GM12891 (cell line): ENCODE results near the gene RAPGEF4.

Source experiments
- POLR2A ChIP-seq: IDR thresholded peaks from 2 replicates; pipeline ENCODE4 v1.6.1; 2011; ENCODE audit warnings: low read depth, low read length, control low read depth
- TAF1 ChIP-seq: IDR thresholded peaks from 2 replicates; pipeline ENCODE4 v1.6.1; 2011; ENCODE audit warnings: low read depth, low read length, control low read depth

GRCh38 chr2:172863341-172863740, 127.7 kb downstream of the RAPGEF4 start:
- no peak for TF ChIP-seq TAF1
- TF ChIP-seq POLR2A: no peak
